GM23338 (cell line): ENCODE results near the gene WNT5A.

Source experiments
- CREB1 ChIP-seq: fragments of 250-450 bp; sonication (Bioruptor Pico); IDR thresholded peaks from 2 replicates; pipeline ENCODE4 v1.5.0; 2020; ENCODE audit warnings: low read depth, mild to moderate bottlenecking, moderate library complexity
- CTCF ChIP-seq, 2 experiments: fragments of 200-600 bp in 1 of 2; sonication (generic) in 1 of 2; conservative IDR thresholded peaks; 2 replicates each; pipeline versions ENCODE4 v1.5.1 to v1.6.1; 2016 to 2017; ENCODE audit warnings: antibody characterized with exemption in 2 of 2, low read depth in 2 of 2, mild to moderate bottlenecking in 2 of 2, moderate library complexity in 1 of 2
- ETS1 ChIP-seq: IDR thresholded peaks from 2 replicates; pipeline ENCODE4 v1.6.1; 2016; ENCODE audit warnings: antibody characterized with exemption
- EZH2 ChIP-seq: fragments of 200-600 bp; sonication (generic); IDR thresholded peaks from one replicate; pipeline ENCODE4 v1.8.0; 2017; ENCODE audit warnings: antibody characterized with exemption, mild to moderate bottlenecking, low read depth; ENCODE audit not compliant: unreplicated experiment
- EZH2phosphoT487 ChIP-seq: fragments of 200-600 bp; sonication (generic); IDR thresholded peaks from one replicate; pipeline ENCODE4 v1.8.1; 2018; ENCODE audit warnings: antibody characterized with exemption; ENCODE audit not compliant: unreplicated experiment
- JUNB ChIP-seq: IDR thresholded peaks from one replicate; pipeline ENCODE4 v1.6.1; 2016; ENCODE audit warnings: antibody characterized with exemption; ENCODE audit not compliant: unreplicated experiment
- NANOG ChIP-seq: IDR thresholded peaks from 2 replicates; pipeline ENCODE4 v1.6.1; 2016; ENCODE audit warnings: antibody characterized with exemption, borderline replicate concordance
- POLR2AphosphoS5 ChIP-seq: IDR thresholded peaks from 2 replicates; pipeline ENCODE4 v1.6.1; 2016; ENCODE audit warnings: antibody characterized with exemption, low read depth
- REST ChIP-seq: IDR thresholded peaks from one replicate; pipeline ENCODE4 v1.6.1; 2018; ENCODE audit warnings: antibody characterized with exemption; ENCODE audit not compliant: unreplicated experiment
- STAT1 ChIP-seq: IDR thresholded peaks from one replicate; pipeline ENCODE4 v1.6.1; 2016; ENCODE audit warnings: antibody characterized with exemption; ENCODE audit not compliant: unreplicated experiment
- ZNF114 ChIP-seq: fragments of 250-450 bp; sonication (Bioruptor Pico); IDR thresholded peaks from 2 replicates; pipeline ENCODE4 v1.5.0; 2020; ENCODE audit warnings: mild to moderate bottlenecking, moderate library complexity
- ZNF331 ChIP-seq: fragments of 250-450 bp; sonication (Bioruptor Pico); IDR thresholded peaks from 2 replicates; pipeline ENCODE4 v1.5.0; 2020; ENCODE audit warnings: low read depth, mild to moderate bottlenecking, moderate library complexity
- ZNF462 ChIP-seq: fragments of 250-450 bp; sonication (Bioruptor Pico); IDR thresholded peaks from 2 replicates; pipeline ENCODE4 v1.5.0; 2020; ENCODE audit warnings: mild to moderate bottlenecking, moderate library complexity

- no peak for TF ChIP-seq CTCF (conservative IDR thresholded peaks at IDR 0.05; ENCODE audit: low read depth in 2 of 2)
- no peak for TF ChIP-seq POLR2AphosphoS5
- TF ChIP-seq EZH2, result no peak
- TF ChIP-seq ZNF331 (CRISPR knock-in tag), result no peak
- no peak for TF ChIP-seq REST
- no peak for TF ChIP-seq EZH2phosphoT487
- TF ChIP-seq CREB1 (CRISPR knock-in tag), result no peak
- TF ChIP-seq ETS1, result no peak
- TF ChIP-seq ZNF114 (CRISPR knock-in tag), result no peak
- TF ChIP-seq JUNB, result no peak
- TF ChIP-seq ZNF462 (CRISPR knock-in tag), result no peak
- no peak for TF ChIP-seq NANOG
- no peak for TF ChIP-seq STAT1
These were observed 9.5 kb downstream of the WNT5A start for GRCh38 chr3:55477306-55478303.
